DND-41 (cell line): ENCODE measurements around the gene EGFL7.

Experiments
- EZH2 ChIP-seq: IDR thresholded peaks from 3 replicates; pipeline ENCODE4 v1.6.1; 2012; ENCODE audit warnings: borderline replicate concordance, low read depth, mild to moderate bottlenecking, moderate library complexity, low read length, inconsistent platforms; ENCODE audit not compliant: severe bottlenecking
- TF ChIP-seq, protein P1 (sequence below): IDR thresholded peaks from 2 replicates; pipeline ENCODE4 v1.5.1; 2012; ENCODE audit warnings: borderline replicate concordance, low read length, moderate library complexity, mild to moderate bottlenecking; ENCODE audit not compliant: poor library complexity, severe bottlenecking; ENCODE audit errors: extremely low read depth

DNA sequence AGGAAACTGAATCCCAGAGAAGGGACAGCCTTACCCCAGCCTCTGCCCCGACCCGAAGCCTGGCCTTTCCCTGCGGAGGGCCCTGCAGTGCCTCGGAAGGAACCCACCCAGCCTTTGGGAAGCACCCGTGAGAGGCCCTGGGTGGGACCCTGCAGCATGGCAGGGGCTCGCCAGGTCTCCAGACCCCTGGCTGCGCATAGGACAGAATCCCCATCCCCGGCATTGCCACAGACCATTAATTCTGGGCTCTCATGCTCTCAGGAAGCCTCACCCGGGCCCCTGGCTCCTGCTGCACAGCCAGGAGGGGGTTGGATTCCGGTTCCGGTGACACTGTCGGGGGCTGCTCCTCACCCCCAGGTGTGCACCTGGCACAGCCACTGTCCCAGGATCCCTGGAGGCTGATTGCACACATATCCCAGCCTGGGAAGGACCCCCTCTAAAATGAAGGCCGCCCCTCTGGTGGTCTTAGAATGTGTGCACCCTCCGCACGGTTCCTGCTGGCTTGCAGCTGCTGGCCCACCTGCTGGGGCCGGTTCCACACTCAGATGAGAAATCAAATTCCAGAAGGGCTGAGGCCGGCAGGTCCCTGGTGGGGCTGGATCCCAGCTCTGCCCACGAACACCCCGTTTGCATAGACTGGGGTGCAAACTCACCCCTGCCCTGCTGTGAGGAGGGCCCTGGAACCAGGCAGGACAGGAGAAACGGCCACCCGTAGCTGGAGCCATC is 4.7 kb downstream of the EGFL7 start:
- TF ChIP-seq, protein P1, sequence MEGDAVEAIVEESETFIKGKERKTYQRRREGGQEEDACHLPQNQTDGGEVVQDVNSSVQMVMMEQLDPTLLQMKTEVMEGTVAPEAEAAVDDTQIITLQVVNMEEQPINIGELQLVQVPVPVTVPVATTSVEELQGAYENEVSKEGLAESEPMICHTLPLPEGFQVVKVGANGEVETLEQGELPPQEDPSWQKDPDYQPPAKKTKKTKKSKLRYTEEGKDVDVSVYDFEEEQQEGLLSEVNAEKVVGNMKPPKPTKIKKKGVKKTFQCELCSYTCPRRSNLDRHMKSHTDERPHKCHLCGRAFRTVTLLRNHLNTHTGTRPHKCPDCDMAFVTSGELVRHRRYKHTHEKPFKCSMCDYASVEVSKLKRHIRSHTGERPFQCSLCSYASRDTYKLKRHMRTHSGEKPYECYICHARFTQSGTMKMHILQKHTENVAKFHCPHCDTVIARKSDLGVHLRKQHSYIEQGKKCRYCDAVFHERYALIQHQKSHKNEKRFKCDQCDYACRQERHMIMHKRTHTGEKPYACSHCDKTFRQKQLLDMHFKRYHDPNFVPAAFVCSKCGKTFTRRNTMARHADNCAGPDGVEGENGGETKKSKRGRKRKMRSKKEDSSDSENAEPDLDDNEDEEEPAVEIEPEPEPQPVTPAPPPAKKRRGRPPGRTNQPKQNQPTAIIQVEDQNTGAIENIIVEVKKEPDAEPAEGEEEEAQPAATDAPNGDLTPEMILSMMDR: no peak
- no peak for TF ChIP-seq EZH2
